ENCODE data around the gene M1AP. TPM values are rescaled to one million over a fixed set of nuclear protein-coding genes. Genes with fewer than 3 reads are reported as not detected.

M1AP gene
- total and polyA plus RNA-seq, 2 of the 8 experiments (the other 6 are each of a cell fraction or from before 2014, with no cell fraction given), result 4.8 TPM

- Histone ChIP-seq H3K79me2 (ENCODE audit: control insufficient read depth in 1 of 2, insufficient read depth in 2 of 2, low read length in 2 of 2) (no peaks in the 10 kb centered on the region), H2BK120ac (replicated peaks; ENCODE audit: low read depth, low read length) (no peak overlapping the region), H2BK12ac (ENCODE audit: low read depth, low read length) (no peak overlapping the region), H3K4ac (replicated peaks; ENCODE audit: insufficient read length, low read depth, low read length) (no peak overlapping the region), H3K18ac (ENCODE audit: extremely low read depth, low read length) (no peak overlapping the region), H3K4me2 (ENCODE audit: insufficient read depth in 1 of 2, low read depth in 2 of 2, low read length in 2 of 2) (no peak overlapping the region), H3K9ac (replicated peaks in 1 of 4; ENCODE audit: extremely low read depth in 1 of 4, low read depth in 3 of 4, low read length in 3 of 4) (no peak overlapping the region), H2BK5ac (ENCODE audit: low read depth, low read length) (no peak overlapping the region), H2BK20ac (ENCODE audit: low read length) (no peak overlapping the region), H4K5ac (ENCODE audit: insufficient read length, low read depth, low read length) (no peak overlapping the region), H3K36me3 (ENCODE audit: control insufficient read depth in 2 of 4, insufficient read depth in 4 of 4, low read length in 3 of 4) (peaks cover 0 to 4% (median 1%) of the 10 kb centered on the region in 4 experiments; a peak in 3 of 8 replicates), H3K23me2 (ENCODE audit: low read depth, low read length) (no peaks in the 10 kb centered on the region; the same call in 1 of the 2 replicates), H3K23ac (ENCODE audit: insufficient read length) (no peak overlapping the region), H3K4me1 (replicated peaks in 1 of 4; ENCODE audit: control insufficient read depth in 3 of 4, insufficient read depth in 4 of 4, low read length in 3 of 4) (no peaks in the 10 kb centered on the region; a peak in 1 of 7 replicates), H3K79me1 (ENCODE audit: low read depth, low read length) (no peaks in the 10 kb centered on the region), H3K9me3 (ENCODE audit: insufficient read depth in 2 of 2, low read depth in 1 of 2, low read length in 1 of 2) (no peaks in the 10 kb centered on the region), H2AFZ (ENCODE audit: low read length) (no peak overlapping the region), H3K27ac (ENCODE audit: low read depth, low read length) (no peak overlapping the region), H3K27me3 (replicated peaks in 1 of 4; ENCODE audit: control insufficient read depth in 3 of 4, extremely low read depth in 1 of 4, insufficient read depth in 3 of 4, low read length in 3 of 4) (no peaks in the 10 kb centered on the region; a peak in 1 of 7 replicates), H2BK15ac (ENCODE audit: low read length) (no peak overlapping the region), H3K14ac (ENCODE audit: insufficient read length) (no peak overlapping the region), H4K8ac (ENCODE audit: extremely low read depth, insufficient read depth, low read length) (no peak overlapping the region), H3K56ac (replicated peaks; ENCODE audit: insufficient read length, low read depth, low read length) (no peak overlapping the region), H4K91ac (replicated peaks; ENCODE audit: insufficient read length, low read length) (no peak overlapping the region), H3K4me3 (ENCODE audit: extremely low read depth in 1 of 4, insufficient read depth in 2 of 4, low read depth in 3 of 4, low read length in 4 of 4) (no peak overlapping the region), H4K20me1 (replicated peaks in 1 of 2; ENCODE audit: control insufficient read depth in 1 of 2, insufficient read depth in 2 of 2, low read length in 2 of 2) (peaks cover 3 to 7% of the 10 kb centered on the region in 2 experiments), H2AK5ac (ENCODE audit: low read depth, low read length) (no peak overlapping the region)
- ChIA-PET POLR2A (ENCODE audit: partially characterized antibody) (interaction anchor here (1.0 to 2.9 kb wide), 8 partner anchors 9 to 117 kb away, joined by 3 to 19 read pairs (median 4); partner anchors contain the start of genes AUP1, C2orf81, CCDC142 and HTRA2), CTCF (ENCODE audit: partially characterized antibody) (interaction anchor here (1.0 to 1.7 kb wide), 5 partner anchors 9 to 63 kb away, joined by 3 to 4 read pairs (median 3); partner anchors contain the start of genes AUP1 and HTRA2)
- FAIRE-seq (no peak), DNase-seq (ENCODE audit: low read depth in 1 of 2, low spot score in 2 of 2) (no peak)
- 90% methylated on average over 7 of the region's 7 CpGs; no CpG with 5 or more reads in 1 of the 2 experiments for WGBS, 2 experiments (ENCODE audit: extremely low coverage in 1 of 2, insufficient coverage in 1 of 2, insufficient read length in 1 of 2, insufficient replicate concordance in 2 of 2, low coverage in 1 of 2, low lambda C conversion rate in 2 of 2, missing lambda C conversion rate in 1 of 2)
- TF ChIP-seq CEBPB (IDR thresholded peaks at IDR 0.05; ENCODE audit: low read depth, low read length) (peak; percentile 90), RFX5 (IDR thresholded peaks at IDR 0.05; ENCODE audit: borderline replicate concordance, low read depth, low read length) (no peak)
These were observed 109.2 kb downstream of the M1AP start for GRCh38 chr2:74538881-74539339.
